Effector memory CD4-positive, alpha-beta T cell (primary cell): Measurements from ENCODE around the gene ASMTL.

Experiments used
- DNase-seq, 3 donors: peaks; one replicate each; pipeline ENCODE4 v3.0.0-alpha.2; 2020
- H3K27ac ChIP-seq: 2 replicates; pipeline ENCODE4 v1.7.0; 2013; ENCODE audit warnings: mild to moderate bottlenecking, low read length, moderate library complexity; ENCODE audit not compliant: insufficient read depth, poor library complexity, severe bottlenecking
- H3K27me3 ChIP-seq: replicated peaks from 2 replicates; pipeline ENCODE4 v1.7.0; 2013; ENCODE audit warnings: mild to moderate bottlenecking, low read length; ENCODE audit not compliant: insufficient read depth, control insufficient read depth, poor library complexity, severe bottlenecking
- H3K36me3 ChIP-seq: 2 replicates; pipeline ENCODE4 v1.7.0; 2013; ENCODE audit warnings: mild to moderate bottlenecking, low read length, moderate library complexity; ENCODE audit not compliant: control insufficient read depth, insufficient read depth
- H3K4me1 ChIP-seq: 2 replicates; pipeline ENCODE4 v1.7.0; 2013; ENCODE audit warnings: low read length, mild to moderate bottlenecking; ENCODE audit not compliant: control insufficient read depth, insufficient read depth, poor library complexity, severe bottlenecking
- H3K4me3 ChIP-seq: 2 replicates; pipeline ENCODE4 v1.7.0; 2013; ENCODE audit warnings: low read length, low read depth, mild to moderate bottlenecking; ENCODE audit not compliant: insufficient read depth, poor library complexity, severe bottlenecking
- H3K9me3 ChIP-seq: 2 replicates; pipeline ENCODE4 v1.7.0; 2013; ENCODE audit warnings: mild to moderate bottlenecking, low read length, moderate library complexity; ENCODE audit not compliant: control insufficient read depth

The ASMTL gene

GRCh38 chrX:1420371-1420770, 32.3 kb downstream of the ASMTL start:
- Histone ChIP-seq H3K4me3 (no peak overlapping the region), H3K4me1 (no peaks in the 10 kb centered on the region), H3K27me3 (no peaks in the 10 kb centered on the region), H3K9me3 (peaks cover 8% of the 10 kb centered on the region), H3K27ac (no peak overlapping the region), H3K36me3 (peaks cover 37% of the 10 kb centered on the region)
- no peak for DNase-seq

- DNase-seq: no peak
- Histone ChIP-seq H3K27ac (no peak overlapping the region), H3K36me3 (peaks cover 31% of the 10 kb centered on the region), H3K4me1 (no peaks in the 10 kb centered on the region), H3K9me3 (peaks cover 8% of the 10 kb centered on the region), H3K27me3 (no peaks in the 10 kb centered on the region), H3K4me3 (no peak overlapping the region)
Measured at GRCh38 chrX:1419545-1420355, 33.0 kb downstream of the ASMTL start.

- DNase-seq: no peak
- Histone ChIP-seq H3K27ac (no peak overlapping the region), H3K36me3 (peaks cover 31% of the 10 kb centered on the region), H3K4me3 (no peak overlapping the region), H3K4me1 (no peaks in the 10 kb centered on the region), H3K9me3 (peaks cover 8% of the 10 kb centered on the region), H3K27me3 (no peaks in the 10 kb centered on the region)
Measured at GRCh38 chrX:1418901-1419544, 33.7 kb downstream of the ASMTL start.

- Histone ChIP-seq H3K4me3 (no peak overlapping the region), H3K9me3 (peaks cover 8% of the 10 kb centered on the region), H3K27me3 (no peaks in the 10 kb centered on the region), H3K36me3 (peaks cover 26% of the 10 kb centered on the region), H3K4me1 (no peaks in the 10 kb centered on the region), H3K27ac (no peak overlapping the region)
- no peak for DNase-seq
Measured at GRCh38 chrX:1417921-1418771, 34.6 kb downstream of the ASMTL start.

DNA sequence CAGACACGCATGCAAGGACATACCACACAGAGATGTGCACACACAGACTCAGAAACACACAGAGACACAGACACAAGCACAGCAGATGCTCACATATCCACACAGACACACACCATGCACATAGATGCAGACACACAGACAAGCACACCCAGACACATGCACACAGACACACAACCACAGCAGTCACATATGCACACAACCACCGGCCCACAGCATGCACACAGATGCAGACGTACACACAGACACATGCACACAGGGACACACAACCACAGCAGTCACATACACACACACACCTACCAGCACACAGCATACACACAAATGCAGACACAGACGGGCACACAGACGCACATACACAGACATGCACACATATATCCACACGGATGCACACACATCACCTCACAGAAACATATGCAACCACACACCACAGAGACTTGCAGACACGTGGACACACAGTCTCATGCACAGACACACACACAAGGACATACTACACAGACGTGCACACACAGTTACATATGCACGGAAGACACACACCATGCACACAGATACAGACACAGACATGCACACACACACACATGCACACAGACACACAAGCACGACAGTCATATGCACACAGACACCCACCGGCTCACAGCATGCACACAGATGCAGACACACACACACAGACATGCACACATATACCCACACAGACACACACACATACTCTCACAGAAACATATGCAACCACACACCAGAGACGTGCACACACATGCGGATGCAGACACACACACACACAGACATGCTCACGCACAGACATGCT, 35.5 kb downstream of the ASMTL start:
- Histone ChIP-seq H3K4me1 (no peaks in the 10 kb centered on the region), H3K27me3 (no peaks in the 10 kb centered on the region), H3K36me3 (peaks cover 20% of the 10 kb centered on the region), H3K27ac (no peak overlapping the region), H3K9me3 (peaks cover 2% of the 10 kb centered on the region), H3K4me3 (no peak overlapping the region)
- no peak for DNase-seq

GRCh38 chrX:1416327-1416784, 36.4 kb downstream of the ASMTL start:
- no peaks in the 10 kb centered on the region for H3K9me3 ChIP-seq
- DNase-seq: no peak
- H3K36me3 ChIP-seq: peaks cover 26% of the 10 kb centered on the region
- no peak overlapping the region for H3K4me3 ChIP-seq
- no peak overlapping the region for H3K27ac ChIP-seq
- H3K4me1 ChIP-seq: no peaks in the 10 kb centered on the region
- H3K27me3 ChIP-seq: no peaks in the 10 kb centered on the region

GRCh38 chrX:1412551-1413161, 40.1 kb downstream of the ASMTL start:
- Histone ChIP-seq H3K4me3 (no peak overlapping the region), H3K27ac (no peak overlapping the region), H3K4me1 (no peaks in the 10 kb centered on the region), H3K36me3 (peaks cover 15% of the 10 kb centered on the region), H3K9me3 (no peaks in the 10 kb centered on the region), H3K27me3 (no peaks in the 10 kb centered on the region)
- DNase-seq: no peak

DNA sequence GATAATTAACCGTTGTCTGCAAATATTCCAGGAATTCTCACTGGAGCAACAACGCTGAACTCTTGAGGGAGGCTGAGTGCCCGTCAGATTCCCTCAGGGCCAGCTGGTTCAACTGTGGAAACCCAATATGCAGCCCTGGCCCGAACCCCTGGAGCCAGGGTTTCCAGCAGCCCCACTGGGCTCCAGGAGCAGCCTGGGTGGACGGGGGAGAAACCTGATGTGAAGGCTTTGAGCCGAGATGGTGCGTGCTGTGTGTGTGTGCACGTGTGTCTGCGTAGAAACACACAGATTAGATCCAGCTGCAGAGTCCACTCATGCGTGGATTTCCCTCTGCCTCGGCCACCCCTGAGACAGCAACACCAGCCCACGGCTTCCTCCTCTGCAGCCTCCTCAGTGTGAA, 41.4 kb downstream of the ASMTL start:
- H3K4me3 ChIP-seq: no peak overlapping the region
- H3K9me3 ChIP-seq: no peaks in the 10 kb centered on the region
- no peak overlapping the region for H3K27ac ChIP-seq
- no peak for DNase-seq
- H3K36me3 ChIP-seq: peaks cover 28% of the 10 kb centered on the region
- no peaks in the 10 kb centered on the region for H3K4me1 ChIP-seq
- H3K27me3 ChIP-seq: no peaks in the 10 kb centered on the region

DNA sequence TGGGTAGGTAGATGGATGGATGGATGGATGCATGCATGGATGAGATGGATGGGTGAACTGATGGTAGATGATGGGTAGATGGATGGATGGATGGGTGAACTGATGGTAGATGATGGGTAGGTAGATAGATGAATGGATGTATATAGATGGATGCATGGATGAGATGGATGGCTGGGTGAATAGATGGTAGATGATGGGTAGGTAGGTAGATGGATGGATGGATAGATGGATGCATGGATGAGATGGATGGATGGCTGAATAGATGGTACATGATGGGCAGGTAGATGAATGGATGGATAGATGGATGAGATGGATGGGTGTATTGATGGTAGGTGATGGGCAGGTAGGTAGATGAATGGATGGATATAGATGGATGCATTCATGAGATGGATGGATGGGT, 45.7 kb downstream of the ASMTL start:
- Histone ChIP-seq H3K36me3 (peaks cover 55% of the 10 kb centered on the region), H3K27me3 (no peaks in the 10 kb centered on the region)
- no peak for DNase-seq

More for the DNA sequence above, 45.7 kb downstream of the ASMTL start:
- no peak overlapping the region for H3K4me3 ChIP-seq
- H3K27ac ChIP-seq: no peak overlapping the region
- no peaks in the 10 kb centered on the region for H3K9me3 ChIP-seq
- H3K4me1 ChIP-seq: no peaks in the 10 kb centered on the region
